M059J (cell line): ENCODE measurements around the gene MRPS24. TPM values are rescaled to one million over a fixed set of nuclear protein-coding genes. Genes with fewer than 3 reads are reported as not detected.
"Not testable (repeated sequence)": the region's sequence is repeated elsewhere in the genome, so short reads cannot be mapped to it uniquely, and the experiment has no call there.

Experiments used
- DNase-seq: peaks from one replicate; pipeline ENCODE4 v3.0.0-alpha.2; 2012; ENCODE audit warnings: low read depth
- total RNA-seq: library from RNA; depleted of rRNA; stranded (reverse); fragments of >200 nt; shearing (Covaris generic); gene quantifications from 2 replicates; pipeline ENCODE4 v1.2.3, GENCODE V29; 2014; rRNA removed

Gene MRPS24
- total RNA-seq = 206 and 260 TPM in 2 replicates

DNA sequence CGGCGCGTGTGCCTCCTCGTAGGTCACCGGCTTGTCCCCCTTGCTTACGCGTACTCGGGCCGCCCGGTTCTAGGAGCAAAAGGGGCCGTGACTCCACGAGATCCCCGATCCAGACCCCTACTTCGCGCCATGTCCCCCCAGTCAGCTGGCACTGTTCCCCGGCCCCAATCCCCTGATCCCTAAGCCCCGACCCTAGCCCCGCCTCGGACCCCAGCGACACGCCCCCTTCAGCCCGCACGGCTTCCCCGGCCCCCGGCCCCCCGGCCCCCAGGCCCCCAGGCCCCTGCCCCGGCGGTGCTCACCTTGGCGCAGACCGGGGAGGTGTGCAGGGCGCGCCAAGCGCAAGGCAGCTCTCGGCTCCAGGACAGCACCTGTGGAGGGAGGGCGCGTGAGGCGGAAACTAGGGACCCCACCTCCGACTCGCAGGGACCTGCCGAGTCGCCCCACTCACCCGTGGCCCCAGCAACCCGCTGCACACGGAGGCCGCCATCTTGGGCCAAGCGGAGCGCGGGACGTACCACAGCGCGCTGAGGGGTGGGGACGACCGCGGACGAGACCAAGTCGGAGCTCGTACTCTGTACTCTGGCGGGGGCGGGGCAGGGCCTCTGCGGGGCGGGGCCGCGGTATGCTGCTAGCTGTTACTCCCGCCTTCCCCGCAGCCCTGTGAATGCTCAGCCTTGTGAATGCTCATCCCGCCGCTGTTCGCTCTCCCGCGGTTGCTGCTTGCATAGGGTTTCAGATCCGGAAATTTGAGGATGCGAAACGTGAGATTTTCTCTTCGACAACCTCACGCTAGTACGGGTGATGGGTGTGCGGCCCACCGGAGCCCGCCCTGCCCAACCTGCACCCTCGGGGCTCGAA lies at the start of gene MRPS24:
MRPS24 (minus strand) TSS at position 512 of the 861 bp plus-strand sequence; CDS start at position 490, 22 bp downstream.
- DNase-seq = peak; percentile 96

- DNase-seq = no peak
Measured at GRCh38 chr7:43915907-43916306, 46.6 kb upstream of the MRPS24 start.

DNA sequence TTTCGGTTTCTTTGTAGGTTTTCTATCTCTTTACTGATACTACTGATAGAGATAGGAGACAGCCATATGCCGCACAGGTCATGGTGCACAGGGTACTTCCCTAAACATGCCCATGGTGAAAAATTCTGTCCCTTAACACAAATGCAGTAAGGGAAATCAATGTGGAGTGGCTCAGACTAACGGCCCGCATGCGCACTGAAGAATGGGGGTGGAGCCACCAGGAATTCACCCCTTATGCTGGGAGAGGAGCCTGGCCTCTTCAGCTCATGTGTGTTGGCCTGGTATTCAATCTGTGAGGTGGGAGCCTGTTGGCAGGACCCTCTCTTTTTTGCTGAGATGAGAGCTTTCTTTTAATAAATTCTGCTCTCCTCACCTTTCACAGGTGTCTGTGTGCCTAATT lies 45.5 kb upstream of the MRPS24 start:
- DNase-seq = no peak

DNA sequence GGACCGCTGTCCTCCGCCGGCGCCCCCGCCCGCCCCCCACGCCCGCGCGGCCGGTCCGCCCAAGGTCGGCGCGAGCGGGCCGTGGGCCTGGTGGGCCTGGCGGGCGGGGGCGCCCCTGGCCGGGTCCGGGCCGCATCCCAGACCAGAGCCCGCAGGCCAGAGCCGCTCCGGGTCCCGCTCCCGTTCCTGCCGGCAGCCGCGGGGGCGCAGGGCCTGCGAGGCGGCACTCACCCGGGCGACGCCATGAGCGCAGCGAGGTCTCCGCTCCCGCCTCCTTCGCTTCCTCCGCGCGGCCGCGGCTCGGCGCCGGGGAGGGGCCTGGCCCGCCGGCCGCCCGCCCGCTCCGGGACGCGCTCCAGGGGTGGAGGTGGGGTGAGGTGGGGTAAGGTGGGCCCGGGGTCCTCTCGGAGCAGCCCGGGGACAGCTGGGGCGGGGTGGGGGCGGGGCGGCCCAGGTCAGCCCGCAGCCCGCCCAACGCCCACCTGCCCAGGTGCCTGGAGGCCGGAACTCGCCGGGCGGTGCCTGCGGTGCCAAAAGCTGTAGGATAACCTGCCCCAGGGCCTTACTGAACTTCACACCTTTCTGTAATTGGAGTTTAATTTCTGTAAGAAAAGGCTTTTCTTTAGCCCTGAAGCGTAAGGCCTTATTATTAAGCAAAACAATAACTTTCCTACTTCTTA lies 37.2 kb upstream of the MRPS24 start, which contains the start of gene URGCP:
URGCP (minus strand) TSS at position 266 of the 680 bp plus-strand sequence; CDS start at position 245, 21 bp downstream.
- DNase-seq = peak; percentile 45

DNA sequence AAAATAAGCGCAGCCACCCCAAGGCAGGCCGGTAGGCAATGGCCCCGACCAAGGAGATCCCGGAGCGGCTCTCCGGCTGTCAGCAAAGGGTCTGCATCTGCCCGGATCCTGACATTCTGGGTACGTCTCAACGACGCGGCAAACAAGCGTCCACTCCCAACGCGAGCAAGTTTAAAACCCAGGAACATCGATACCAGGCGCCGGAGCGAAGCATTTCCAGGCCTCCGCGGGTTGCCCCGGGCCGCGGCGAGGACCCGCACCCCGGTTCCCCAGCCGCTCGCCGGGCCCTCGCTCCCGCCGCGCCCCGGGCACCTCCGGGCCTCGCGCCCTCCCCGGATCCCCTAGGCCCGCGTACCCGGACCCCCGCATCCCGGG lies 36.6 kb upstream of the MRPS24 start:
- peak; percentile 58 for DNase-seq

DNA sequence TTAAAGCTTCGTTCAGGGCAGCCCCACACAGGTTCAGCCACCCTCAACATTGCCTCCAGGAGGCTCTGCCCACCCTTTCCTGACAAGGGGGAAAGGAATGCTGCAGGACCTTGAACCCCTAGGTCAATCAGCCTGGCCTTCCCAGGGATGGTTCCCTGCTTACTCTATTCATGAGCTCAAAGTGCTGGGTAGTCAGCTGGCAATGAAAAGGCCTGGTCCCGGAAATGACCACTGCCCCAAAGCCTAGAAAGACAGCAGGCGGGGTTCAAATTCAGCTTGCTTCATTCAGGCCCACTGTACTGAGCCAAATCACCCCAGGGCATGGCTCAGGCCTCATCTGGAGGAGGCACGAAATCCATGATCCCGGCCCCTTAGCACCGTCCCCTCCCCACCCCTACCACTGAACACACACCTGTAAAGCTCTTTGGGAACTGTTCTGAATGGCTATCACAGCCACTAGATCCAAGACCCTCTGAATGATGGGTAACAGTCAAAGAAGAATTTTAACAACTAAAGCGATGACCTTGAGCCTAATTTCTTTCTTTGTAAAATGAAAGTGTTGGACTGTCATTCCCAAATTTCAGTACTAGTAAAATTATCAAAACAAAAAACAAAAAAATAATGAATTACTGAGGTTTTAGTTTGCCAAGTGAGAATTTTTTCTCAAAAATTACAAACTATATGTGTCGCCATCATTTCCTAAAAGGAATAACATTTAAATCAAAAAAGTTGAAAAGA lies 36.1 kb upstream of the MRPS24 start:
- DNase-seq = peak; percentile 82

DNA sequence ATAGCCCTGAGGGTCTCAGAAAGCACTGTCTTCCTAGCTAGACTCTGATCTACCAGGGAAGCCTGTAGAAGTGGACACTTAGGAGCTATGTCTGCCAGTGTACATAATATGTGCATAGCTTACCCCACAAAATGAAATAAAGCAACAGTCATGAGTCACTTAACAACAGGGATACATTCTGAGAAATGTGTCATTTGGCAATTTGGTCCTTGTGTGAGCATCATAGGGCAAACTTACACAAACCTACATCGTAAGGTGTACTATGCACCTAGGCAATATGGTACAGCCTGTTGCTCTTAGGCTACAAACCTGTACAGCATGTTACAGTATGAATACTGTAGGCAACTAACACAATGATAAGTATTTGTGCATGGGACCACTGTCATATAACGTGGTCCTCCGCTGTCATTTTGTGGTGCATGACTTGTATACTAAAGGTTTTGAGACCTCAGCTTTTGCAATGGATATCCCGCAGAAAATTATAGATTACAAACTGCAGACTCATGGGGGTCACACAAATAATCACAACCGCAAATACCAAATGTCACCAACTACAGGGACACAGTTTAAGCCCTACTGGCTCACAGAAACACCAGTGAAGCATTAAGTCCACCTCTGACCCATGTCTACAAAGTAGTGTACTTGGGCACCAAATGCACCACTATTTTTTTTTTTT lies 35.4 kb upstream of the MRPS24 start:
- DNase-seq = peak; percentile 62

DNA sequence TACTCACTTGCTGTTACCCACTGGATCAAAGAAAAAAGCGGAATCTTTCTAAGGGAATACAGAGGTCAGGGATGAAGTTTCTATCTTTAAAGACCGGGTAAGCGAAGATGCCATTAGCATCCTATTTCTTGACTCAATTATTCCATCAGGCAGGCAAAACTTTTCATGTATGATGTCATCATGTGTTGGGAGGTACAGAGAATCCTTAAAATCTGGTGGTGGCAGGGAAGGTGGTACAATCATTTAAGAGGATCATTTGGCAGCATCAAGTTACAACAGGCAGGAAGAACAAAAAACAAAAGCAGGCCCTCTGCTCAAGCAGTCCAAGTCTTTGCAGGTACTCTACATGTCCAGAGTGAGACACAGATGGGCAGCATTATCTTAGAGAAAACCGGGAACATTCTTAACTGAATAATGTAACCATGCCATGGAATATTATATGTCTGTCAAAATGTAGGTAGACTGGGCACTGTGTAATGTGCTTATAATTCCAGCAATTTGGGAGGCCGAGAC lies 33.3 kb upstream of the MRPS24 start:
- no peak for DNase-seq

- not testable (repeated sequence) for DNase-seq
Measured at GRCh38 chr7:43898571-43898970, 29.3 kb upstream of the MRPS24 start.

DNA sequence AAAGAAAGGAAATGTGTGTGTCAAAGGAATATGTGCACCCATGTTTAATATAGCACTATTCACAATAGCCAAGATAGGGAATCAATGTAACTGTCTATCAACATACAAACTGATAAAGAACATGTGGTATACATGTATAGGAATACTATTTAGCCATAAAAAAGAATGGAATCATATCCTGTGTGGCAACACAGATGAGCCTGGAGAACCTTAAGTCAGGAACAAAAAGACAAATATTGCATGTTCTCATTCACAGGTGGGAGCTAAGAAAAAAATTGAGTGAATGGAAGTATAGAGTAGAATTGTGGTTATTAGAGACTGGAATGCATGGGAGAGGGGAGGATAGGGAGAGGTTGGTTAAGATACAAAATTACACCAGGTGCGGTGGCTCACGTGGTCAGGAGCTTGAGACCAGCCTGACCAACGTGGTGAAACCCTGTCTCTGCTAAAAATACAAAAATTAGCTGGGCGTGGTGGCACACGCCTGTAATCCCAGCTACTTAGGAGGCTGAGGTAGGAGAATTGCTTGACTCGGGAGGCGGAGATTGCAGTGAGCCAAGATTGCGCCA lies 26.6 kb upstream of the MRPS24 start:
- no peak for DNase-seq

DNA sequence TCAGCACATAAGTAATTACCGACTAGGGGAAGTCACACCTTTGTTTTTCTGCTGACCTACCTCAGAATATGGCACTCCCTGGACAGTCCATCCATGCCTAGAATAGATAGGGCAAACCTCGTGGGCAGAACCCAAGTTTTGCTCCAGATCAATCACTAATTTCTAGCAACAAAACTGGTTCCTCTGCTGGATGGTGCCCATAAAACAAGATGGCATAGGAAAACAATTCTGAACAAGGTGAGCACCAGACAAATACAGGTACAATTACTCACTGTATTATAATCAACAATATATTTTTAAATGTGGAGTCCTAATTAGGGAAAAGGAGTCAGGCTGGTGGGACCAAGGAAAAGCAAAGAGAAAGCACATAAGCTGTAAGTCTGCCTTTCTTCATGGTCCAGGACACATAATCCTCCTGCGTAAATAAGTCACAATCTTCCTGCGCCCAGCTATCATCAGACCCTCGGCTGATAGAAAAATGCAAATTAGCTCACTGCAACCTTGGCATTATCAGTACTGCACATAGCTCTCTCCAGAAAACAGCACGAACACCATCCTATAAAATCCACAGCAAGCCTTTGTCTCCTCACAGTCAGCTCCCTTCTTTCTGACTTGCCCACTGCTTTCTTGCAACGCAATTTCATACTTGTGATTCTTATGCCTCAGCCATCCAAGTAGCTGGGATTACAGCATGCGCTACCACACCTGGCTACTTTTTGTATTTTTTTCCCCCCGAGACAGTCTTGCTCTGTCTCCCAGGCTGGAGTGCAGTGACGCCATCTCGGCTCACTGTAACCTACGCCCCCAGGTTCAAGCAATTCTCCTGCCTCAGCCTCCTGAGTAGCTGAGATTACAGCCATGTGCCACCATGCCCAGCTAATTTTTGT lies 22.0 kb upstream of the MRPS24 start:
- DNase-seq = no peak

DNA sequence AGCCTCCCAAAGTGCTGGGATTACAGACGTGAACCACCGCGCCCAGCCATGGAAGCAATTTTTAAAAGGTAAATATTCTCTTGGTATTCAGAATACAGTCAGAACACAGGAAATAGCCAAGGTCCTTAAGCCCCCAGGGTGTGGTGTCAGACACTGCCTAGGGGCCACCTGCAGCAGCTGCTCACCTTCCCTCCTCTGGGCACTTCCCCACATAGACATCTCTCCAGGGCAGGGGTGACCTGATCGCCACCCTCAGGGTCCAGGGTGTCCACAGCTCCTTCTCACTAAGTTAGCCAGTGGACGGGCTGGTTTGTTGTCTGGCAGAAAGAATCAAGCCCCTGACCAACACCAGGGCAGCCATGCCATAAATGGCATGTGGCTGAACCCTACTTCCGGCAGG lies 21.2 kb upstream of the MRPS24 start:
- no peak for DNase-seq

- DNase-seq = peak; percentile 50
Measured at GRCh38 chr7:43888993-43889945, 20.0 kb upstream of the MRPS24 start.

DNA sequence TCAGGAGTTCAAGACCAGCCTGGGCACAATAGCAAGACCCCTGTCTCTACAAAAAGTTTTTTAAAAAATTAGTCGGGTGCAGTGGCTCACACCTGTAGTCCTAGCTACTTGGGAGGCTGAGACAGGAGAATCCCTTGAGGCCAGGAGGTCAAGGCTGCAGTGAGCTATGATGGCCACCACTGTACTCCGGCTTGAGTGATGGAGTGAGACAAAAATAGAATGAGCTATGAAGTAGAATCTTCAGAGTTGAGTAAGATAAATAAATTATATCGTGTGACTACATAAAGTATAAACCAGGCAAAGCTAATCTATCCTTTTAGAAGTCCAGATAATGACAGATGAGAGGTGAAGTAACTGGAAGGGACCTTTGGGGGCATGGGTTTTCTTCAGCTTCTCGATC lies 15.3 kb upstream of the MRPS24 start:
- no peak for DNase-seq

DNA sequence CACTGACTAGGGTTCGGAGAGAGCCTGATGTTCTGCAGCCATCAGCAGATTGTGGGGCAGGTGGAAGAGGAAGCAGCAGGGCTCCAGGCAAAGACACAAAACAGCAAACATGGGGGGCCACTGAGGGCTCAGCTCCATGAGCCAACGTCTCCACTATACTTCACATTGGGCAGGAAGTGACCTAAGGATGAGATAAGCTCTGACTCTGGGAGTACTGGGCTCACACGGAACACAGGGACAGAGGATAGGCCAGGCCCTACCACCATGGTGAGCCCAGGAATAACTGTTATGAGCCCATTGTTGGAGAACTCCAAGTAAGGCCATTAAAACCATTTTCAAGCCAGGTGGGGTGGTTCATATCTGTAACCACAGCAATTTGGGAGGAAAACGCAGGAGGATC lies 14.9 kb upstream of the MRPS24 start:
- peak; percentile 67 for DNase-seq

- peak; percentile 89 for DNase-seq
Measured at GRCh38 chr7:43880596-43880995, 11.3 kb upstream of the MRPS24 start.

DNA sequence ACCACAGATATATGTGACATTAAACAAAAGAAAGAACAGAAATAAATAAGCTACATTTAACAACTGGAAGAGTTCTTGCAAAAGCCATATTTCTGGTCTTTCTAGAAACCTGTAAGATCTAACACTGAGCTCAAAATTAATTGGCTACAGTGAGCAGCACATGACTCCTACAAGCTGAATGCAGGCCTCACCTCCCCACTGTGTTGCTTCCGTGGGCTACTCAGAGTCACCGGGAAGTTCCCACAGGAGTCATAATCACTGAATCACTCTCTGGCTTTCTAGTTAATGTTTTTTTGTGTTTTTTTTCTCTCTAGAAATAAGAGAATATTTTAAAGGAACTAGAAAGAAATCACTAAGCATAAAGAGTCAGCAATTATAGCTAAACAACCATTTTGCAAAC lies 10.2 kb upstream of the MRPS24 start:
- DNase-seq = peak; percentile 78

DNA sequence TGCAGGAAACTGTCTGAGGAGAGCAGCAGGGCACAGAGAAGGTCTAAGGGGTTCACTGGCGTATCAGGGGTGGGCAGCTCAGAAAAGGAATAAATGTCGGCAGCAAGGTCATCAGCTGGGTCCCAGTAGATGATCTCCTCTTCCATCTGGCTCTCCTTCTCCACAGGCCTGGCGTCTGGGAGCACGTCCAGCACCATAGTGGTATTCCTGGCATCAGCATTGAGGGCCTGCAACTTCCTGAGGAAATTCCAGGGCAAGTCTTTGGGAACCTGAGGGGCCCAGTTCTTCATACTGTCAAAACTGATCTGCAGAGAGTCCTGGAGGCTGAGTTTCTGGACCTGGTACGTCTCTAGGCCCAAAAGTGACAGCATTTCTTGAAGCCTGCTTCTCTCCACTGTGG lies 9.6 kb upstream of the MRPS24 start:
- DNase-seq = no peak
